Muscle layer of duodenum (tissue), 2 donors: ENCODE results near the gene MYRIP.

Source experiments
- H3K27ac ChIP-seq: one replicate; pipeline ENCODE4 v1.7.0; 2013; ENCODE audit warnings: mild to moderate bottlenecking, low read length
- H3K27me3 ChIP-seq: one replicate; pipeline ENCODE4 v1.7.0; 2013; ENCODE audit warnings: low read depth, mild to moderate bottlenecking, control low read depth, low read length
- H3K36me3 ChIP-seq, 2 donors: one replicate each; pipeline ENCODE4 v1.7.0; 2013; ENCODE audit warnings: low read length in 2 of 2, control low read depth in 1 of 2, mild to moderate bottlenecking in 1 of 2; ENCODE audit not compliant: insufficient read depth in 2 of 2, control insufficient read depth in 1 of 2
- H3K4me1 ChIP-seq, 2 donors: one replicate each; pipeline ENCODE4 v1.7.0; 2013; ENCODE audit warnings: low read length in 2 of 2, mild to moderate bottlenecking in 2 of 2, control low read depth in 1 of 2, moderate library complexity in 1 of 2; ENCODE audit not compliant: insufficient read depth in 2 of 2, control insufficient read depth in 1 of 2
- H3K4me3 ChIP-seq, 2 donors: one replicate each; pipeline ENCODE4 v1.7.0; 2013; ENCODE audit warnings: low read length in 2 of 2, low read depth in 1 of 2, mild to moderate bottlenecking in 1 of 2
- H3K9me3 ChIP-seq, 2 donors: one replicate each; pipeline ENCODE4 v1.7.0; 2013; ENCODE audit warnings: low read length in 2 of 2, control low read depth in 1 of 2, mild to moderate bottlenecking in 1 of 2; ENCODE audit not compliant: control insufficient read depth in 1 of 2
- donor health status: healthy.

MYRIP gene

GRCh38 chr3:39935261-39935660 lies 125.9 kb downstream of the MYRIP start:
- H3K27me3 ChIP-seq, result no peaks in the 10 kb centered on the region
- no peak overlapping the region for H3K4me3 ChIP-seq
- no peaks in the 10 kb centered on the region for H3K36me3 ChIP-seq
- H3K9me3 ChIP-seq, result no peaks in the 10 kb centered on the region
- no peak overlapping the region for H3K27ac ChIP-seq
- peaks cover 0 to 18% of the 10 kb centered on the region in 2 donors for H3K4me1 ChIP-seq

GRCh38 chr3:39936848-39937247 lies 127.4 kb downstream of the MYRIP start:
- Histone ChIP-seq H3K36me3 (no peaks in the 10 kb centered on the region), H3K27ac (no peak overlapping the region), H3K4me3 (no peak overlapping the region), H3K27me3 (no peaks in the 10 kb centered on the region), H3K4me1 (peaks cover 0 to 18% of the 10 kb centered on the region in 2 donors), H3K9me3 (no peaks in the 10 kb centered on the region)

- no peak overlapping the region for H3K4me3 ChIP-seq
- no peak overlapping the region for H3K27ac ChIP-seq
- no peaks in the 10 kb centered on the region for H3K27me3 ChIP-seq
- peaks cover 0 to 18% of the 10 kb centered on the region in 2 donors for H3K4me1 ChIP-seq
- no peaks in the 10 kb centered on the region for H3K36me3 ChIP-seq
- no peaks in the 10 kb centered on the region for H3K9me3 ChIP-seq
These were observed 127.9 kb downstream of the MYRIP start for GRCh38 chr3:39937315-39937714.

GRCh38 chr3:39937874-39938273 lies 128.5 kb downstream of the MYRIP start:
- Histone ChIP-seq H3K27me3 (no peaks in the 10 kb centered on the region), H3K36me3 (no peaks in the 10 kb centered on the region), H3K27ac (no peak overlapping the region), H3K4me1 (peaks cover 0 to 18% of the 10 kb centered on the region in 2 donors), H3K9me3 (no peaks in the 10 kb centered on the region), H3K4me3 (no peak overlapping the region)

GRCh38 chr3:39941931-39942330 lies 132.5 kb downstream of the MYRIP start:
- H3K27me3 ChIP-seq, result no peaks in the 10 kb centered on the region
- no peak overlapping the region for H3K27ac ChIP-seq
- no peaks in the 10 kb centered on the region for H3K36me3 ChIP-seq
- H3K9me3 ChIP-seq, result no peaks in the 10 kb centered on the region
- peaks cover 0 to 8% of the 10 kb centered on the region in 2 donors for H3K4me1 ChIP-seq
- H3K4me3 ChIP-seq, result no peak overlapping the region

- Histone ChIP-seq H3K4me1 (peaks cover 0 to 3% of the 10 kb centered on the region in 2 donors), H3K27ac (no peak overlapping the region), H3K4me3 (no peak overlapping the region), H3K36me3 (no peaks in the 10 kb centered on the region), H3K27me3 (no peaks in the 10 kb centered on the region), H3K9me3 (no peaks in the 10 kb centered on the region)
These were observed 151.2 kb downstream of the MYRIP start for GRCh38 chr3:39960515-39961191.

GRCh38 chr3:39961230-39961629 lies 151.8 kb downstream of the MYRIP start:
- no peak overlapping the region for H3K4me3 ChIP-seq
- H3K4me1 ChIP-seq, result peaks cover 0 to 3% of the 10 kb centered on the region in 2 donors
- no peaks in the 10 kb centered on the region for H3K9me3 ChIP-seq
- H3K36me3 ChIP-seq, result no peaks in the 10 kb centered on the region
- no peaks in the 10 kb centered on the region for H3K27me3 ChIP-seq
- no peak overlapping the region for H3K27ac ChIP-seq

- Histone ChIP-seq H3K4me3 (no peak overlapping the region), H3K27ac (no peak overlapping the region), H3K36me3 (no peaks in the 10 kb centered on the region), H3K9me3 (no peaks in the 10 kb centered on the region), H3K4me1 (peaks cover 0 to 3% of the 10 kb centered on the region in 2 donors), H3K27me3 (no peaks in the 10 kb centered on the region)
These were observed 153.2 kb downstream of the MYRIP start for GRCh38 chr3:39962581-39962980.

GRCh38 chr3:39965461-39965860 lies 156.1 kb downstream of the MYRIP start:
- no peaks in the 10 kb centered on the region for H3K9me3 ChIP-seq
- H3K4me1 ChIP-seq, result peaks cover 0 to 3% of the 10 kb centered on the region in 2 donors
- H3K36me3 ChIP-seq, result no peaks in the 10 kb centered on the region
- H3K27ac ChIP-seq, result no peak overlapping the region
- H3K4me3 ChIP-seq, result no peak overlapping the region
- no peaks in the 10 kb centered on the region for H3K27me3 ChIP-seq

- H3K27me3 ChIP-seq, result no peaks in the 10 kb centered on the region
- H3K27ac ChIP-seq, result no peak overlapping the region
- H3K4me1 ChIP-seq, result peaks cover 0 to 3% of the 10 kb centered on the region in 2 donors
- H3K36me3 ChIP-seq, result no peaks in the 10 kb centered on the region
- no peak overlapping the region for H3K4me3 ChIP-seq
- no peaks in the 10 kb centered on the region for H3K9me3 ChIP-seq
These were observed 156.6 kb downstream of the MYRIP start for GRCh38 chr3:39965997-39966396.

GRCh38 chr3:39970982-39971381 lies 161.6 kb downstream of the MYRIP start:
- no peak overlapping the region for H3K27ac ChIP-seq
- no peaks in the 10 kb centered on the region for H3K36me3 ChIP-seq
- H3K4me1 ChIP-seq, result no peaks in the 10 kb centered on the region
- H3K4me3 ChIP-seq, result no peak overlapping the region
- H3K27me3 ChIP-seq, result no peaks in the 10 kb centered on the region
- H3K9me3 ChIP-seq, result no peaks in the 10 kb centered on the region

GRCh38 chr3:39971559-39972031 lies 162.2 kb downstream of the MYRIP start:
- Histone ChIP-seq H3K27me3 (no peaks in the 10 kb centered on the region), H3K27ac (no peak overlapping the region), H3K36me3 (no peaks in the 10 kb centered on the region), H3K4me3 (no peak overlapping the region), H3K9me3 (no peaks in the 10 kb centered on the region), H3K4me1 (no peaks in the 10 kb centered on the region)
